Stimulated activated CD8-positive, alpha-beta memory T cell treated with anti-CD3 and anti-CD28 coated beads, Interleukin-4, amount 100 ng/mL, for 1 hour (primary cell): ENCODE measurements around the gene METTL21A.

Source experiments
- DNase-seq, 2 donors: peaks; one replicate each; pipeline ENCODE4 v3.0.0-alpha.2; 2020; ENCODE audit warnings: low read depth in 2 of 2, low spot score in 1 of 2

METTL21A gene

DNA sequence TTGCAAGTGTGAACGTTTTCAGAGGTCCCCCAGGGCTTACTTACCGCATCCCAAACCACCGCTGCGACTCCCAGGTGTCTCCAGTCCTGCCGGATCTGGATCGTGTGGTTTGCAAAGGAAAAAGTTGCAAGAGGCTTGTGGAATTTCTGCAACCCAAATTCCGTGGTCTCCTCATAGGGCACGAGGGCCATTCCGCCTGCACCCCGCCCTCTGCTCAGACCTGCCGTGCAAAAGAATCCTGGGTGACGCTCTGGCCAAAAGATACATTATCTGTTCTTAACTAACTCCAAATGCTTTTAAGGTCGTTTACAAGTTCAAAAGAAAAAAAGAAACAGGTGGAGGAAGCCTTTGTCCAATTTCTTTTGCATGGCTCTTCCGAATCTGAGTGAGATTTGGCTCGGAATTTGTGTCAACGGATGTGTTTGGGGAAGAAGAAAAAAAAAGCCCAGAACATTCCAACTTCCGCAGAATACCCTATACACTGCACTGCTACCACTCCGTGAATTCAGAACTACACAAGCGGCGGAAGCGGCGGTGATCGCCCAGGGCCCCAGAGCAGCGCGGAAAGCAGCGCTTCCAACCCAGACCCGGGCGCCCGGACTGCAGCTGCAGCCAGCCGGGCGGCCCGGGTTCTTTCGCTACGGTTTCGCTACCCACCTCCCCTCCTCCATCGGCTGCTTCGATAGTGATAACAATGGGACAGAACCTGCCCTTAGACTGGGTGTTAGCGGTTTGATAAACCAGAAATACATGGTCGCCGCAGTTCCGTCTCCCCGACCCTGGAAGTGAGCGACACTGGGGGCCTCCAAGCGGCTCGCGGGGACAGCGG is 795 bp downstream of the METTL21A start:
- peak; percentile 37 to 43 for DNase-seq

DNA sequence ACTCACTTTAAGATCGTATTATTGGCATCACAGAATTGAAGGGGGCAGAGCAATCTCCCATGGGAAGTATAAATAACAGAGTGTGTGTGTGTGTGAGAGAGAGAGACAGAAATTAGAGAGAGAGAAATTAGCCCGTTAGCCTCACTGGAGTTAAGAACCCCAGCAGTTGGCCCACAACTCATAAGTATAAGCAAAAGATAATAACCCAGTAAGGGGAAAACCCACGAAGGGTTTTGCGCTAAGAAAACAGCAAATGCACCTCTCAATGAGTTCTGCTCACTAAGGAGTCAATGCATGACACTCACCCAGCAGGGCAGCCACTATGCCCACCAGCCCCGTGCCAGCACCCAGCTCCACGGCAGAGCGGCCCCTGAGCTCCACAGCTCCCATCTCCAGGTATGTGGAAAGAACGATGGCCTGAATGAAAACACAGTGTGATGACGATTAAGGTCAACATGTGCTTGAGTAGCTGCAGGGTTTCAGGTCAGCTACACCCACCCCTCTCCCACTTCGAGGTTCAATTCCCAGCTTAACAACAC is 3.6 kb downstream of the METTL21A start:
- DNase-seq = no peak

DNA sequence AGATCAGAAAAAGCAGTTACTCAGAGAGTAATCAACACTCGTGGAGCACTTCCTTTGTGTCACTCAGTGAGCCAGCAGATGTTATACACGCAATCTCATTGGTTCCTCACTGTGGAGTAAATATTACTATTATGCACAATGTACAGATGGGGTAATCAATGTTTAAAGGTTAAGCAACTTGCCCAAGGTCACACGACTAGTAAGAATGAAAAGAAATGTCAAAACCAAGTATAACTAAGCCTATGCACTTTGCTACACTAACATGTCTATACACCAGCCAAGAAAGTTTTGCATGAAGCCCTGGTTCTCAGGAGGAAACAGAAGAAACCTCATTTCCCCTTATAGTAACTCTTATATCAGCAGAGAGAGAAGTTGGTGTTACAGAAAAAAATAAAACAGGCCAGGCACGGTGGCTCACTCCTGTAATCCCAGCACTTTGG is 5.4 kb downstream of the METTL21A start:
- DNase-seq = no peak

- DNase-seq = no peak
Observed at GRCh38 chr2:207617011-207617671, 8.1 kb downstream of the METTL21A start.

GRCh38 chr2:207616185-207616584 is 9.0 kb downstream of the METTL21A start:
- DNase-seq = no peak

DNA sequence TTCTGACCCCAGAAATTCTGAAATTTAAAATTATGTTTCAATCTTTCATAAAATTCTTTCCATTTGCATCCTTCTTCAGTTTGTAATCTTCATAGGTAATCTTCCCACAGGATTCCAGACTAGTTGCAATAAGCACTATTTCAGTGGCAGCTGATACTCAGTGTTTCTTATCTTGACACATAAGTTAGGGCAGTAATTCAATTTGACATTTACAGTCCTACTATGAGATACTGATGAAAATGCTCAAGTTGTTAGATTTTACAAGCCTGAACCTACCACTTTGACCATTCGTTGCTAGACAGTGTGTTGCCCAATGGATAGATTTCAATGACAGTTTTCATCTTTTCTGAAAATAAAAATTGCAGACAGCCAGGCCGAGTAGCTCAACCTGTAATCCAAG is 10.4 kb downstream of the METTL21A start:
- DNase-seq = no peak

- DNase-seq = no peak
Observed at GRCh38 chr2:207612714-207613113, 12.5 kb downstream of the METTL21A start.

DNA sequence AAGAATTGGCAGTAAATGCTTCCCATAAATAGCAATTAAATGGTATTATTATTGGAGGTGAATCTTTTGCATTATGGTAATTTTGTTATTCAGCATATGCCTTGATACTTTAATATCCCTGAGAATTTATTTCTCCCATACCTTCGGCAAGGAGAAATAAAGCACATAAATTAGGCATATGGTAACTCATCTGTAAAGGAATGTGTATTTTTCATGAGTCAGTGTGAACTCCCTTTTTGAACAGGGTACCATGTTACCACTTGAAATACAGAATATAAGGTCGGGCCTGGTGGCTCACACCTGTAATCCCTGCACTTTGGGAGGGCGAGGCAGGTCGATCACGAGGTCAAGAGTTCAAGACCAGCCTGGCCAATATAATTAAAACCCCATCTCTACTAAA is 18.4 kb downstream of the METTL21A start:
- DNase-seq = no peak

GRCh38 chr2:207606399-207606798 is 18.8 kb downstream of the METTL21A start:
- no peak for DNase-seq

GRCh38 chr2:207603486-207603885 is 21.7 kb downstream of the METTL21A start:
- DNase-seq = no peak

GRCh38 chr2:207601774-207602173 is 23.4 kb downstream of the METTL21A start:
- no peak for DNase-seq

DNA sequence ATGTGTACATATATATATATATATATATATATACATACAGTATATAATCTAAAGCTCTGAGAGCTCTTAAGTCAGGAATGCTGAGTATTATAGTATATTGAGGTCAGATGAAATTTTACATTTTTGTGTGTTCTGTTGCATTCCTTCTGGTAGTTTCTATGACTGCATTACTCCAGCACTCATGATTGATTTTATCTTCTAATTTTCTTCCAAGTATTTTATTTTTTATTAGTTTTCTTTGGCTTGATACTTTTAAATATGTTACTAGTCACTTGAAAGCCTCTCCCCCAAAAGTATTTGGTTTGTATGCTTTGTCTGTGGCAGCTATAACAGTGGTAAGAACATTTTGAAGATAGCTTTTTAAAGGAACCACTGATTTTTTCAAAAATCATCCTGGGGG is 25.0 kb downstream of the METTL21A start:
- DNase-seq = no peak

DNA sequence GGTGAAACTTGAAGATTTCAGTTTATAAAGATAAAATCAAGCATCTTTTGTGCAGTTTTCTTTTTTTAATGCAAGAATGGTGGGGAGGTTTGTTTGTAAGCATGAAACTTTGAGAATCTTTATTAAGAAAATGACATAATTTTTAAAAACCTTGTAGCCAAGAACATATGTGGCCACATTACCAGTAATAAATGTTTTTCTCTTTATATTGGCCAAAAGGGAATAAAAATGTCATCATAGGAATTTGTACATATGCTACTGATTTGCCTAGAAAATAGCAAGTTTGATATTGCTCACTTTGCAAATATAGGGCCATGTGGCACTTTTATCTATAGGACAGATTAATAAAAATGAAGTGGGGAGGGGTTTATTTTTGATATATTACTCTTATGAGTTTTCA is 25.6 kb downstream of the METTL21A start:
- no peak for DNase-seq

GRCh38 chr2:207594731-207595130 is 30.5 kb downstream of the METTL21A start:
- no peak for DNase-seq

- no peak for DNase-seq
Observed at GRCh38 chr2:207594264-207594663, 30.9 kb downstream of the METTL21A start.

GRCh38 chr2:207593277-207593676 is 31.9 kb downstream of the METTL21A start:
- DNase-seq = no peak

- DNase-seq = no peak
Observed at GRCh38 chr2:207589143-207589542, 36.1 kb downstream of the METTL21A start.

DNA sequence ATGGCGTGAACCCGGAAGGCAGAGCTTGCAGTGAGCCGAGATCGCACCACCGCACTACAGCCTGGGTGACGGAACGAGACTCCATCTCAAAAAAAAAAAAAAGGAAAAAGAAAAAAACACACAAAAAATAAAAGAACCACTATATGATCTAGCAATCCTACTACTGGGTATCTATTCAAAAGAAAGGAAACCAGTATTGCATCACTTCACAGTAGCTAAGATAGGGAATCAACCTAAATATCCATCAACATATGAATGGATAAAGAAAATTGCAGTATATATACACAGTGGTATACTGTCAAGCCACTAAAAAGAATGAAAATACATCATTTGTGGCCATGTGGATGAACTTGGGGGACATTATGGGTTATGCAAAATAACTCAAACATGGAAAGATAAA is 37.9 kb downstream of the METTL21A start:
- no peak for DNase-seq

DNA sequence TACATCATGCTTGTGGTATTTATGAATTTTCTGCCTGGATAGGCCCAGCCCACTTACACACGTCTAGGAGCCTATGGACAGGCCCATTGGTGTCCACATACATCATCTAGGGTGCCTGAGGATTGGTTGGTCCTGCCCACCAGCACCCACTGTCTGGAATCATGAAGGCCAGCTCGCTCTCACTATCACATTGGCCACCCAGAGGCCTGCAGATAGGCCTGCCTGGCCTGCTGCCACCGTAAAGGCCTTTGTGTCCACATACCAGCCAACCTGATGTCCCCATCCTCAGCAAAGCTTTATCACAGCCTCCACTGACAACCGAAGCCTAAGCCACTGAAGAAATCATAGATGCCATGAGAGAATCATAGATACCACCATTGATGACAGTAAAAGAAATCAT is 40.2 kb downstream of the METTL21A start:
- DNase-seq = no peak

DNA sequence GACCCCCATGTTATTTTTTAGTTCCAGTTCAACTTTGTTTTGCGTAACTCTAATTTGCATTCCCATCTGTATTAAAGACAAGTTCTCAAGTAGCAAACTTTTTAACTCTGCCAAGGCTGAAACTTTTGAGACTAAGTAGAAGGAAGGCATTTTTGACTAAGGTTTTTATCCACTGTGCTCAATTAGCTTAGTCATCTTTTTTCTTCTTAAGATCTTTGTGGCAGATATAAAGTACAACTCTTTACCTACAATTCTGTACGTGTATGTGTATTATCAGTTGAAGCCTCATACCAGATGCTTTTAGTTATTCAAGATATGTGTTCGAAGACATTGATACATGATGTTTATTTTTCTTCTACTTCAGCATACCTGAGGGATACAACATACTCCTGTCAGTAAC is 53.8 kb downstream of the METTL21A start:
- no peak for DNase-seq

DNA sequence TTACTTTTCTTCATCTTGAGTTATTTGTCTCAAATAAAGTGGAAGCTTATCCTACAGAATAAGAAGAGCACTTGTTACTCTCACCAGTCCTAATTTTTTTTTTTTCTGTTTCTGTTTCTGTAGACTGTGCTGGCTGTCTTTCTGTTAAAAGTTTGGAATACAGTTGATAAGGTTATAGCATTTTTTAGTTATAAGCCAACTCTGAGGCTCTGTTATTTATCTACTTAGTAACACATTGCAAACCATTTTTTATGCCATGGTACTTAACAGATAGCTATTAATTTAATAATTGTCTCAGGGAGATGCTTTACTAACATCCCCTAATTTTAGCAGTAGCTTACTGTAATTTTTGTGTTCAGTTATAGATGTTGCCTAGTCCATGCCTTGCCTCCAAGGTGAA is 57.5 kb downstream of the METTL21A start:
- no peak for DNase-seq

- DNase-seq = no peak
Observed at GRCh38 chr2:207565736-207566500, 59.3 kb downstream of the METTL21A start.
